ENCODE data around the gene SHROOM1.
"Not testable (repeated sequence)": the region's sequence is repeated elsewhere in the genome, so short reads cannot be mapped to it uniquely, and the experiment has no call there.

Gene SHROOM1

GRCh38 chr5:132830436-132831094 lies at the start of gene SHROOM1:
Gene SHROOM1 (minus strand): TSS chr5:132830647. CDS start chr5:132826140, 4,507 bp downstream.
- peak; percentile 44 to 78 (median 70) for DNase-seq

DNA sequence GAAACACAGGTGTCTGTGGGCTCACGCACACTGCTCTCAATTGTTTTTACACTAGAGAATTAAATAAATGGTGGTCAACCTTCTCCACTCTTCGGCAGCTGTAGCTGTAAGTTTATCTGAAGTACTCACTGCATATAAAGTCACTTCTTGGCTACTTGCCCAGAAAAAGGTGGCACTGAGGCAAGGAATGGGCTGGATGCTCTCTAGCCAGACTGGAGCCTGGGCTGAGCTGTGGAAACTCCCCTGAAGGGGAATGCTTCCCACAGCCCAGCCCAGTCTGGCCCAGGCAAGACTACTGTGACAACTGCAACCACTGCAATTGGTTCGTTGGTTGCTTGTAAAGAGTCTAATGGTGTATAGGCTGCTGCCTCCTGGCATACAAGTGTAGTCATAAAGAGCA lies 47.5 kb upstream of the SHROOM1 start:
- peak in 2 of 3 experiments; percentile 5 to 78 for DNase-seq

DNA sequence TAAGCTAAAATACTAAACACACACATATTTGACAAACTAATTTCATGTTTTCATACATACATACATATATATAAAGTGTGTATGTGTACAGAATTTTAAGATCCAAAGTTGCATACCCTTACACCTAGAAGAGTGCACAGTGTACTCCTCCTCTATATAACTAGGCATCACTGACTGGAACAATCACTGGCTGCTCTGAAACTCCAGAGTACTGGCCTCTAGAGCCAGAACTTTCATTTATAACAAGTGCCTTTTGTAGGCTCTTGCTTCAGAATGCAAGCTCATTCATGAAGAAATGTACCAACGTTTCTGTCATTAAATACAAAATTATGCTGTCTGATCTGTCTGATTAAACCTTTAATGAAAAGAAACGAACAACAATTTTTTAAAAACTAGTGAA lies 47.0 kb upstream of the SHROOM1 start:
- DNase-seq = no peak

GRCh38 chr5:132876020-132876759 lies 45.7 kb upstream of the SHROOM1 start:
- DNase-seq = no peak

DNA sequence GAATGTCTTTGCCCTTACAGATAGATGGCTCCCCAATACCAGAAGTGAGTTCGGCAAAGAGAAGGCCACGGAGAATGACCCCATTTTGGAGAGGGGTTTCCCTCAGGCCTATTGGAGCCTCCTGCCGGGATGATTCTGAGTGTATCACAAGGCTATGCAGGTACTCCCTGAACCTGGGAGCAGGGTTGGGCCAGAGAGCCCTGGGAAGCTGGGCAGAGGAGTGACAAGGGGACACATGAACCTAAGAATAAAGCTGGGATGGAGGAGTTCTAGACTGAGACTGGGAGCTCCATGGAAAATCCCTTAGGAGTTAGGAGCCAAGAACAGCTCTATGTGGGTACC lies 43.5 kb upstream of the SHROOM1 start:
- no peak for DNase-seq

DNA sequence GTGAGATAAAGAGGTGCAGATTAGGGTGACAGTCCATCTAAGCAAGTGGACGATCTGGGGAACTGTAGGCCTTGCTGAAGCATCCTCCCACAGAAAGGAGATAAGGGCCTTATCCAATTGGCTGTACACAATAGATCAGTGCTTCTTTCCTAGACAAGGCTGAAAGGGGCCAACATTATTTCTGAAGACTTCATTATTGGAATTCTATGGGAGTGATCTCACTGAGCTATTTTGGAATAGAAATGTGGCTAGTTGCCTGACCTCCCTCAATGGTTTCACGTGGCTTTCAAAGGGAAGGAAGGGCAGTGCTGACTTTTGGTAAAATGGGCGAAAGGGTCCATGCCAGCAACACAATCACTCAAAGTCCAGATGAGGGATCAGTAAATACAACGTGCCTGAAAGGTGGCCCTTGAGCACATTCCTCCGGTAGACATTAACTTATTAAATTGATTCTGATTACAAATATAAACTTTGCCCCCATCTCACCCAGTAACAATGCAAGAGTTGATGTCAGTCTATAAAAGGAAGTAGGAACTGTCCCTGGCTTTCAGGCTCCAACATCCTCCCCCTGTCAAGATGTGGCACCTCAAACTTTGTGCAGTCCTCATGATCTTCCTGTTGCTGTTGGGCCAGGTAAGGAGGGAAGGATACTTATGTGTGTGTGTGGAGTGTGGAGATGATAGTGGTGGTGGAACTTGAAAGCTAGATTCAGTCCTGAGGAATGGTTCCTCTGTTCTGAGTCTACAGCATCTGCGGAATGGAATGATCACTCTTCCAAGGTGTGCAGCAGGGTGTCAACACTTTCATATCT lies 42.9 kb upstream of the SHROOM1 start, which contains the start of gene LEAP2:
Gene LEAP2, plus strand, starts transcription at position 550 of the 811 bp plus-strand sequence. Its CDS starts 27 bp downstream, at position 577.
- DNase-seq = no peak

DNA sequence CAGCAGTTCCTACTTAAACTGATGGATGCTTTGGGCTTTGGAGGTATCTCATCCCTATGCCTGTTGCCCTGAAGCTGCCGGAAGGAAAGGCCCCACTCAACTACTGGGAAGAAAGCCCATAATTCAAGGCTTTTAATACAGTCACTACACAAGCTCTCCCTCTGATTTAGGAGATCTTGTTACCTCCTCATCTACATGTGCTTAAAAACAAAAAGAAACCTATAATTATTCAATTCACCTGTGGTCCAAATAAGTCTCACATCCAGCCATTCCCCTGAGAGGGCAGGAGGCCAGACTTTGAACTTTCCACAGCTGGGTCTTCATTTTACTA lies 42.3 kb upstream of the SHROOM1 start:
- no peak for DNase-seq

DNA sequence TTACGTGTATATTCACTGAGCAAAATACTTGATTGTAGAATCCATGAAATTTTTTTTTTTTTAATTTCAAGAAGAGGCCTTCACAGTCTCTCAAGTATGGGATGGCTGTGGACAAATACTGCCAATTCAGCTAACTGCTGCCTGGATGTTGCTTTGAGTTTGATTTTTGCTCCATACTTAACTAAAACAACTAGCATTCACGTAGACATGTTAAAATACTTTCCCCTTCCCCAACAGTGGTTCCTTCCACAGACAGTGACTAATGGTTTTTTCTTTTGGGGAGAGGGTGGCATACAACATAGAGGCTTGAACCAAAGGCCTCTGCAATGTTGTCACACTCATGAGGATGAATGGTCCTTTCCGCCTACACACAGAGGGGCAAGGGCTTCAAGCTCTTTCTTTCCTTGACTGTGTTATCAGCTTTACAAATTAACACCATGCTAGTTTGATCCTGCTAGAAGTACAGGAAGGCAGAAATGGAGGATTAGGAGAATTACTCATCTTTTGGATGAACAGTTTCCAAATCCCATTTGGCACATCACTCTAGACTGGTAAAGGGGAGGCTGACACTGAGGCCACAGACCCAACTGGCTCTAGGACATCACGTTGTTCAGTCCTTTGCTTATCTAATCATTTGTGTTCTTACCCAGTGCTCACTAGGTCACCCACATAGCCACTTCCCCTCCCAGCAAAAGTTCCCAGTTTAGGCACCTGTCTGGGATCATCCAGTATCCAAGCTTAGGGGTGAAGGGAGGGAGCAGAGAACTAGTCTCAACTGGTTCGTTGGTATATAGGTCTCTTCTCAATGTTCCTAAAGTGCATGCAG lies 41.2 kb upstream of the SHROOM1 start:
- DNase-seq = no peak

DNA sequence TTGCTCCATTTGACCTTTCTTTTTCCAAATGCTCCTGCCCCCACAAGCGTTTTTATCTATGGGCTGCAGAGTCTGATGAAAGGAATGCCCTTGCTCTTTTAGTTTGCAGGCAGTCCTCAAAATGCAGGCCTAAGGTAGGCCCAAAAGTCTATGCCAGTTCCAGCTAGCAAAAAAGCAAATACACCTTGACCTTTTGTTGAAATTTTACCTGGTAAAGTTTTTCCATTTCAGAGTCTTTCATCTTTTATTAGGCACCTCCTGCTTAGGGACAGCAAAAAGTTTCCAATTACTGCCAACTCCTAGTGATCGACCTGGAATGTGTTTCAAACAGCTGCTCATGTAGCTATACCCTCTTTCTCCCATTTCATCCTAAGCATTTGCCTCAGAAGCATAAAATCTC lies 40.4 kb upstream of the SHROOM1 start:
- no peak for DNase-seq

DNA sequence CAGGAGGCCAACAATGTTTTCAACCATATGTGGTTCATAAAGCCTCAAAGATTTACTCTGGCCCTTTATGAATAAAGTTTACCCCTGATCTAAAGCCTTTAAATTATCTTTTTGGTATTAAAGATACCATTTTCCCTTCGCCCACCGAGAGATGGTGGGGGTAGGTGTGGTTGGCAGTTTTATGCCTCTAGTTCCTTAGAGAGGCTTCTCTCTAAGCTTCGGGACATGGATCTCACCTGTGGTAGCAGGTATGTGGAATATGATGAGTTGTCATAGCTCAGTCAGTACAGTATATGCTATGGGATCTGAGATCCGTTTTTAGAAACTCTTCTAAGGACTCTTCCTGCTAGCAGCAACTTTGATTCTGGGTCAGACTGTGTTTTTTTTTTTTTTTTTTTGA lies 38.3 kb upstream of the SHROOM1 start:
- no peak for DNase-seq

DNA sequence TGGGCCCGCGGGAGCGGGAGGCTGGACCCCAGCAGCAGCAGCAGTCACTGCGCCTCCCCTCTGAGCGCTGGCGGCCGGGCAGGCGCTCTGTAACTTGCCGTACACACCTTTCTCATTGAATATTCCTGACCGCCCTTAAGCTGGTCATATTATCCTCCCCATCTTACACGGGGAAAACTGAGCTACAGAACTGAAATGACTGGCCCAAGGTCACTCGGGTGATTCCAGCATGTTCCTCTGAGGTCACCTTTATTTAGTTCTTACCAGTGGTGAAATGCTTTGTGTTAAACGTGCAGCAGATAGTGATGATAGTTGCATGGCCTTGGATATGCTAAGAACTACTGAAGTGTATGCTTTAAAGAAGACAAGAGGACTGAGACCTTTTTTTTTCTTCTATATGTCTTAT lies 36.6 kb upstream of the SHROOM1 start:
- DNase-seq = no peak

DNA sequence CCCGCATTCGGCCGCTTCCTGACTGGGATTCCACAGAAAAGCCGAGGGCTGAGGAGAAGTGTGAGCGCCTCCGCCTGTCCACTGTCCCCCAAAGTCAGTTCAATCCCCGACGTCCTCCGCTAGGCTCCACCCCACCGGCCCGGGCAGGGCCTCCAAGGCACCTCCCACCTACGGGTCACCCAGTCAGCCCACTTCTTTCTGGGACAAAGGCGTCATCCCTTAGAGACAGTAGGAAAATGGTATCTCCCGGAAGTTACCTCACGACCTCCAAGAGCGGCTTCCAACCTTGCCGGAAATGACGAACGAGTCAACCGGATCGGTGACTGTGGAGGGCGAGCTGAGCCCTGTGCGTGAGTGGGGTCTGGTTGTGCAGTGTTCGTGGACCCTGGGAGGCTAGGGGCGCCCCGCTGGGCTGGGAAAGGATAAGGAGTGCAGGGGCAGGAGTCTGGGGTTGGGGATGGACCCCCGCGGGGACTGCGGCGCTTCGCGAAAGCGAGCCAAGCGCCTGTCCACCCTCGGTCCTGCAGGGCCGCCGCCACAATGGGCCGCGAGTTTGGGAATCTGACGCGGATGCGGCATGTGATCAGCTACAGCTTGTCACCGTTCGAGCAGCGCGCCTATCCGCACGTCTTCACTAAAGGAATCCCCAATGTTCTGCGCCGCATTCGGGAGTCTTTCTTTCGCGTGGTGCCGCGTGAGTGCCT lies 36.0 kb upstream of the SHROOM1 start, which contains the start of the genes GDF9 and UQCRQ:
Gene GDF9, minus strand, starts transcription at position 128 of the 704 bp plus-strand sequence. CDS start 1,936 bp downstream, outside the sequence.
Gene UQCRQ, plus strand, starts transcription at position 301 of the 704 bp plus-strand sequence. Its CDS starts 240 bp downstream, at position 541.
- DNase-seq = peak; percentile 90 to 99 (median 96)

- DNase-seq = peak in 2 of 3 experiments; percentile 49 to 54
These were observed 35.4 kb upstream of the SHROOM1 start for GRCh38 chr5:132865668-132866341.

- DNase-seq = no peak
These were observed 30.3 kb upstream of the SHROOM1 start for GRCh38 chr5:132860742-132861141.

GRCh38 chr5:132859889-132860437 lies 29.5 kb upstream of the SHROOM1 start:
- no peak for DNase-seq

DNA sequence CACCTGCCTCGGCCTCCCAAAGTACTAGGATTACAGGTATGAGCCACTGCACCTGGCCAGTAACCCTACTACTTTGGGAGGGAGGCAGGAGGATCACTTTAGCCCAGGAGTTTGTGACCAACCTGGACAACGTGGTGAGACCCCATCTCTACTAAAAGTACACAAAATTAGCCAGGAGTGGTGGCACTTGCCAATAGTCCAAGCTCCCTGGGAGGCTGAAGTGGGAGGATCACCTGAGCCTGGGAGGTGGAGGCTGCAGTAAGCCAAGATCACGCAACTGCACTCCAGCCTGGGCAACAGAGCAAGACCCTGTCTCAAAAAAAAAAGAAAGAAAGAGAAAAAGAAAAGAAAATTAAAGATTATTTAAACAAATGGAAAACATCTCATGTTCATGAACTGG lies 25.6 kb upstream of the SHROOM1 start:
- DNase-seq = no peak

- DNase-seq = not testable (repeated sequence)
These were observed 24.5 kb upstream of the SHROOM1 start for GRCh38 chr5:132854992-132855391.

- DNase-seq = no peak
These were observed 23.9 kb upstream of the SHROOM1 start for GRCh38 chr5:132854301-132854700.

DNA sequence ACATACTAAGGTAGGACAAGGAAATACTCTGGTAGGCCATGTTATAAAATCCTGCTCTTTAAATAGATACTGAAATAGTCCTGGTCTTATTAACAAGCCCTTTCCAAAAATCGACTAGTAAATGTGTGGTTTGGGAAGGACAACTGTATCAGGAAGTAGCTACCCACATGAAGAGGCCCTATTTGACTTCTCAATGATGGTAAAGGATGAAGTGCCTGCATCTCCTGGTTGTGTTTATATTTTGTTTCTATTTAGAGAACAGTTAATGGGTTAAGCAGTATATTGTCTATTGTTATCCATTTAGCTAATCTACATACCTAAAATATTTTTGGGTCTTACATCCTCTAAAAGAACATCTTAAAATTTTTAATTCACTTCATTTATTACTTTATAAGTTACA lies 23.3 kb upstream of the SHROOM1 start:
- DNase-seq = no peak

DNA sequence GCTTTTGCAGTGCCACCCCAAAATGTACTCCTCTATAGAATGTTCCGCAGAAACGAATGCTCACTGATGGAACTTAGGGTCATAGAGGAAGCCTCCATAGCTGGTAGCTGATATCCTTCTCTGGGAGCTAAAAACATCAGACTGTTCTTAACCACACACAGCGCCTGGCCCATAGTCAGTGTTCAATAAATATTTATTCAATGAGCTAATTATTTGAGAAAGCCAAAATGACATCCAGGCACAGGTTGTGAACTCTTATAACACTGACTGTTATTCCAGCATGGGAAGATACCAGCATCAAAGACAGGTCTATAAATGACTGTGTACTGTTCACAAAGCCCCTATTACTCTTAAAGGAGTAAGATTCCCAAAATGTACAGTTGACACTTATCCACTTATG lies 22.9 kb upstream of the SHROOM1 start:
- DNase-seq = no peak

DNA sequence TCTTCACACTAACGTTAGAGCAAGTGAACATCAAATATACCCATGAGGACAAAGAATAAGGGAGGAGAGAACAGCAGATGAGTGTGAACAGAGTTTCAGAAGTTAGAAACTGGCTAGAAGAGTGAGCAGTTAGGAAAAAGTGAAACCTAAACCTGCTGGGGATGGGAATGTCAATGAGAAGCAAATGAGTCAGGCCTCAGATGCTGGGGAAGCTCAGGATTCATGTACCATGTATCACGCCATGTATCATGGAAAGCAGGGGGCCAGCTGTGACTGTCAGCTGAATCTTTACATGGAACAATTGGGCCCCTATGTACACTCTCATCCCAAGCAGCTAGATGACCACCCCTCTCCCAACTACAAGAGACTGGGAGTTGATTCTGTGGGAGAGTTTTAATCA lies 19.6 kb upstream of the SHROOM1 start:
- no peak for DNase-seq

Data from NCI-H1417 (cell line).